Fibroblast of lung (primary cell): ENCODE results near the gene PGPEP1. TPM values are rescaled to one million over a fixed set of nuclear protein-coding genes. Genes with fewer than 3 reads are reported as not detected.

ENCODE experiments used
- DNase-seq, 2 donors: peaks; one replicate each; pipeline versions ENCODE4 v3.0.0 to v3.0.0-alpha.2; 2010; ENCODE audit warnings: low read depth in 2 of 2
- H2AFZ ChIP-seq: 2 replicates; pipeline ENCODE4 v1.5.1; 2012; ENCODE audit warnings: low read length, control low read depth, inconsistent platforms
- H3K27ac ChIP-seq: 2 replicates; pipeline ENCODE4 v1.5.1; 2011; ENCODE audit warnings: low read length, control low read depth; ENCODE audit not compliant: insufficient read depth
- H3K27me3 ChIP-seq: 2 replicates; pipeline ENCODE4 v1.5.1; 2011; ENCODE audit warnings: mild to moderate bottlenecking, low read length; ENCODE audit not compliant: control insufficient read depth, insufficient read depth
- H3K36me3 ChIP-seq: 2 replicates; pipeline ENCODE4 v1.5.1; 2011; ENCODE audit warnings: low read length; ENCODE audit not compliant: control insufficient read depth, insufficient read depth
- H3K4me1 ChIP-seq: 2 replicates; pipeline ENCODE4 v1.5.1; 2011; ENCODE audit warnings: low read length; ENCODE audit not compliant: control insufficient read depth, insufficient read depth; ENCODE audit errors: extremely low read depth
- H3K4me2 ChIP-seq: 2 replicates; pipeline ENCODE4 v1.5.1; 2011; ENCODE audit warnings: low read length, control low read depth; ENCODE audit not compliant: insufficient read depth; ENCODE audit errors: extremely low read depth
- H3K4me3 ChIP-seq, 4 experiments: fragments of 200-600 bp in 1 of 4; sonication (generic) in 1 of 4; replicated peaks in 1 of 4; 2 replicates each; pipeline ENCODE4 v1.5.1; 2011 to 2016; ENCODE audit warnings: low read length in 4 of 4, low read depth in 3 of 4, mild to moderate bottlenecking in 3 of 4, control low read depth in 2 of 4, inconsistent platforms in 1 of 4, mixed read lengths in 1 of 4; ENCODE audit not compliant: insufficient read depth in 1 of 4; ENCODE audit errors: control extremely low read depth in 1 of 4
- H3K79me2 ChIP-seq: 2 replicates; pipeline ENCODE4 v1.5.1; 2012; ENCODE audit warnings: mild to moderate bottlenecking, low read length, inconsistent platforms; ENCODE audit not compliant: control insufficient read depth, insufficient read depth
- H3K9ac ChIP-seq: 2 replicates; pipeline ENCODE4 v1.5.1; 2011; ENCODE audit warnings: mild to moderate bottlenecking, low read length, control low read depth; ENCODE audit not compliant: insufficient read depth
- H3K9me3 ChIP-seq: 2 replicates; pipeline ENCODE4 v1.5.1; 2012; ENCODE audit warnings: low read depth, low read length; ENCODE audit not compliant: control insufficient read depth, insufficient read depth
- H4K20me1 ChIP-seq: 2 replicates; pipeline ENCODE4 v1.5.1; 2011; ENCODE audit warnings: low read length; ENCODE audit not compliant: control insufficient read depth, insufficient read depth; ENCODE audit errors: extremely low read depth
- CTCF ChIP-seq, 2 donors: IDR thresholded peaks in 1 of 2; conservative IDR thresholded peaks in 1 of 2; 1 replicate in 1 of 2; 2 replicates in 1 of 2; pipeline ENCODE4 v1.5.1; 2011 to 2012; ENCODE audit warnings: low read length in 2 of 2, control low read depth in 1 of 2, inconsistent platforms in 1 of 2, low read depth in 1 of 2, mild to moderate bottlenecking in 1 of 2
- EZH2 ChIP-seq: IDR thresholded peaks from 2 replicates; pipeline ENCODE4 v1.5.1; 2012; ENCODE audit warnings: low read length, control low read depth, mild to moderate bottlenecking; ENCODE audit errors: missing control alignments
- polyA plus RNA-seq, 2 donors: library from polyadenylated mRNA; depleted of rRNA in 1 of 2; stranded (reverse) in 1 of 2; unstranded in 1 of 2; fragments of >200 nt; gene quantifications; 2 replicates each; pipeline ENCODE4 v1.2.1, GENCODE V29; 2011 to 2012; ENCODE audit warnings: missing spikeins in 1 of 2
- total RNA-seq: library from RNA; depleted of rRNA; stranded (reverse); fragments of >200 nt; gene quantifications from 2 replicates; pipeline ENCODE4 v1.2.1, GENCODE V29; 2014

The PGPEP1 gene
- total and polyA plus RNA-seq, 2 donors (not counting 1 experiment from before 2014, with no cell fraction given): 17.0 to 78.8 TPM

- Histone ChIP-seq H3K36me3 (no peaks in the 10 kb centered on the region), H3K9me3 (no peaks in the 10 kb centered on the region), H4K20me1 (no peaks in the 10 kb centered on the region), H3K4me3 (peak overlapping the region; percentile 35 to 77 (median 44)), H3K4me1 (peaks cover 7% of the 10 kb centered on the region), H2AFZ (peak overlapping the region; percentile 93), H3K27ac (peak overlapping the region; percentile 54), H3K9ac (peak overlapping the region; percentile 46), H3K4me2 (peak overlapping the region; percentile 82), H3K27me3 (no peaks in the 10 kb centered on the region), H3K79me2 (no peaks in the 10 kb centered on the region)
- peak; percentile 95 to 98 for DNase-seq
- TF ChIP-seq EZH2: no peak
- peak; percentile 98 for TF ChIP-seq CTCF (conservative IDR thresholded peaks at IDR 0.05 in 1 of 2, IDR thresholded peaks at IDR 0.05 in 1 of 2; ENCODE audit: low read depth in 1 of 2, low read length in 2 of 2)
Observed at GRCh38 chr19:18328340-18329034, 11.9 kb upstream of the PGPEP1 start.

GRCh38 chr19:18329035-18329376, 11.4 kb upstream of the PGPEP1 start:
- no peak for DNase-seq
- Histone ChIP-seq H3K27ac (peak overlapping the region; percentile 54), H2AFZ (peak overlapping the region; percentile 93), H3K9me3 (no peaks in the 10 kb centered on the region), H3K36me3 (no peaks in the 10 kb centered on the region), H3K79me2 (no peaks in the 10 kb centered on the region), H3K4me1 (peaks cover 6% of the 10 kb centered on the region), H4K20me1 (no peaks in the 10 kb centered on the region), H3K4me2 (peak overlapping the region; percentile 82), H3K4me3 (peak overlapping the region; percentile 35 to 77 (median 44)), H3K27me3 (no peaks in the 10 kb centered on the region), H3K9ac (no peak overlapping the region)
- TF ChIP-seq EZH2 (no peak), CTCF (conservative IDR thresholded peaks at IDR 0.05 in 1 of 2, IDR thresholded peaks at IDR 0.05 in 1 of 2; ENCODE audit: low read depth in 1 of 2, low read length in 2 of 2) (no peak)

GRCh38 chr19:18330868-18331267, 9.5 kb upstream of the PGPEP1 start:
- Histone ChIP-seq H2AFZ (no peak overlapping the region), H3K27ac (no peak overlapping the region), H4K20me1 (no peaks in the 10 kb centered on the region), H3K79me2 (no peaks in the 10 kb centered on the region), H3K4me1 (peaks cover 6% of the 10 kb centered on the region), H3K27me3 (no peaks in the 10 kb centered on the region), H3K9me3 (no peaks in the 10 kb centered on the region), H3K36me3 (no peaks in the 10 kb centered on the region), H3K9ac (no peak overlapping the region), H3K4me3 (no peak overlapping the region), H3K4me2 (no peak overlapping the region)
- DNase-seq: no peak
- TF ChIP-seq EZH2 (no peak), CTCF (conservative IDR thresholded peaks at IDR 0.05 in 1 of 2, IDR thresholded peaks at IDR 0.05 in 1 of 2; ENCODE audit: low read depth in 1 of 2, low read length in 2 of 2) (no peak)
